GM23338 (cell line): ENCODE results near the gene GRIN2A. TPM values are rescaled to one million over a fixed set of nuclear protein-coding genes. Genes with fewer than 3 reads are reported as not detected.

Experiments used
- ATAC-seq: fragments of 200-7000 bp; cut with Tn5 transposase; 3 replicates; pipeline ENCODE4 v1.9.1; 2020
- DNase-seq: peaks from one replicate; pipeline ENCODE4 v3.0.0-alpha.2; 2015; ENCODE audit warnings: low spot score
- H2AFZ ChIP-seq: fragments of 200-600 bp; sonication (generic); 2 replicates; pipeline ENCODE4 v1.8.0; 2016; ENCODE audit warnings: antibody characterized with exemption, mild to moderate bottlenecking, moderate library complexity
- H3F3A ChIP-seq: fragments of 200-600 bp; sonication (generic); replicated peaks from 2 replicates; pipeline ENCODE4 v1.8.0; 2017; ENCODE audit warnings: antibody characterized with exemption, mixed run types, low read depth
- H3K27ac ChIP-seq: fragments of 200-600 bp; sonication (generic); 2 replicates; pipeline ENCODE4 v1.6.1; 2016; ENCODE audit warnings: low read depth
- H3K27me3 ChIP-seq: fragments of 200-600 bp; sonication (generic); 2 replicates; pipeline ENCODE4 v1.8.0; 2016; ENCODE audit warnings: mild to moderate bottlenecking, mixed run types, moderate library complexity; ENCODE audit not compliant: insufficient read depth
- H3K36me3 ChIP-seq: fragments of 200-600 bp; sonication (generic); 2 replicates; pipeline ENCODE4 v1.8.0; 2016; ENCODE audit warnings: mild to moderate bottlenecking; ENCODE audit not compliant: insufficient read depth
- H3K4me1 ChIP-seq: fragments of 200-600 bp; sonication (generic); 2 replicates; pipeline ENCODE4 v1.8.0; 2016; ENCODE audit warnings: mild to moderate bottlenecking, moderate library complexity; ENCODE audit not compliant: insufficient read depth
- H3K4me2 ChIP-seq: fragments of 200-600 bp; sonication (generic); 2 replicates; pipeline ENCODE4 v1.7.1; 2017; ENCODE audit warnings: mixed run types
- H3K4me3 ChIP-seq: fragments of 200-600 bp; sonication (generic); 2 replicates; pipeline ENCODE4 v1.6.1; 2016; ENCODE audit warnings: mixed run types
- H3K79me2 ChIP-seq: fragments of 200-600 bp; sonication (generic); replicated peaks from 2 replicates; pipeline ENCODE4 v1.8.0; 2017; ENCODE audit warnings: mild to moderate bottlenecking; ENCODE audit not compliant: insufficient read depth
- H3K9me2 ChIP-seq: fragments of 200-600 bp; sonication (generic); 2 replicates; pipeline ENCODE4 v1.8.0; 2017; ENCODE audit not compliant: insufficient read depth
- H4K20me1 ChIP-seq: fragments of 200-600 bp; sonication (generic); replicated peaks from 2 replicates; pipeline ENCODE4 v1.8.0; 2017; ENCODE audit warnings: mild to moderate bottlenecking; ENCODE audit not compliant: insufficient read depth
- H3K27ac Mint-ChIP-seq: 2 replicates; pipeline ENCODE4 v1.8.0; 2020; ENCODE audit warnings: inconsistent platforms, mild to moderate bottlenecking, moderate library complexity, mixed read lengths
- H3K27me3 Mint-ChIP-seq: 3 replicates; pipeline ENCODE4 v1.8.0; 2022; ENCODE audit warnings: low read depth, mild to moderate bottlenecking, moderate library complexity, mixed read lengths, inconsistent platforms; ENCODE audit not compliant: insufficient read depth, poor library complexity
- H3K36me3 Mint-ChIP-seq: 3 replicates; pipeline ENCODE4 v1.8.0; 2021; ENCODE audit warnings: low read depth, mild to moderate bottlenecking, inconsistent platforms, moderate library complexity, mixed read lengths
- H3K4me1 Mint-ChIP-seq: 3 replicates; pipeline ENCODE4 v1.8.0; 2020; ENCODE audit warnings: mild to moderate bottlenecking, inconsistent platforms, mixed read lengths
- H3K4me3 Mint-ChIP-seq: 3 replicates; pipeline ENCODE4 v1.8.0; 2021; ENCODE audit warnings: moderate library complexity, mild to moderate bottlenecking, inconsistent platforms, mixed read lengths
- H3K9me3 Mint-ChIP-seq: 3 replicates; pipeline ENCODE4 v1.8.0; 2020; ENCODE audit warnings: moderate library complexity, mild to moderate bottlenecking, inconsistent platforms, mixed read lengths
- CREB1 ChIP-seq: fragments of 250-450 bp; sonication (Bioruptor Pico); IDR thresholded peaks from 2 replicates; pipeline ENCODE4 v1.5.0; 2020; ENCODE audit warnings: low read depth, mild to moderate bottlenecking, moderate library complexity
- CTCF ChIP-seq, 2 experiments: fragments of 200-600 bp in 1 of 2; sonication (generic) in 1 of 2; conservative IDR thresholded peaks; 2 replicates each; pipeline versions ENCODE4 v1.5.1 to v1.6.1; 2016 to 2017; ENCODE audit warnings: antibody characterized with exemption in 2 of 2, low read depth in 2 of 2, mild to moderate bottlenecking in 2 of 2, moderate library complexity in 1 of 2
- EZH2 ChIP-seq: fragments of 200-600 bp; sonication (generic); IDR thresholded peaks from one replicate; pipeline ENCODE4 v1.8.0; 2017; ENCODE audit warnings: antibody characterized with exemption, mild to moderate bottlenecking, low read depth; ENCODE audit not compliant: unreplicated experiment
- EZH2phosphoT487 ChIP-seq: fragments of 200-600 bp; sonication (generic); IDR thresholded peaks from one replicate; pipeline ENCODE4 v1.8.1; 2018; ENCODE audit warnings: antibody characterized with exemption; ENCODE audit not compliant: unreplicated experiment
- JUNB ChIP-seq: IDR thresholded peaks from one replicate; pipeline ENCODE4 v1.6.1; 2016; ENCODE audit warnings: antibody characterized with exemption; ENCODE audit not compliant: unreplicated experiment
- NANOG ChIP-seq: IDR thresholded peaks from 2 replicates; pipeline ENCODE4 v1.6.1; 2016; ENCODE audit warnings: antibody characterized with exemption, borderline replicate concordance
- POLR2AphosphoS5 ChIP-seq: IDR thresholded peaks from 2 replicates; pipeline ENCODE4 v1.6.1; 2016; ENCODE audit warnings: antibody characterized with exemption, low read depth
- STAT1 ChIP-seq: IDR thresholded peaks from one replicate; pipeline ENCODE4 v1.6.1; 2016; ENCODE audit warnings: antibody characterized with exemption; ENCODE audit not compliant: unreplicated experiment
- ZNF114 ChIP-seq: fragments of 250-450 bp; sonication (Bioruptor Pico); IDR thresholded peaks from 2 replicates; pipeline ENCODE4 v1.5.0; 2020; ENCODE audit warnings: mild to moderate bottlenecking, moderate library complexity
- ZNF331 ChIP-seq: fragments of 250-450 bp; sonication (Bioruptor Pico); IDR thresholded peaks from 2 replicates; pipeline ENCODE4 v1.5.0; 2020; ENCODE audit warnings: low read depth, mild to moderate bottlenecking, moderate library complexity
- polyA plus RNA-seq: library from polyadenylated mRNA; unstranded; fragments of >200 nt; fragmentation: Nextera tagmentation; extraction: Ambion mirVana; gene quantifications from 2 replicates; pipeline ENCODE4 v1.2.1, GENCODE V29; 2016
- total RNA-seq: library from RNA; depleted of rRNA; stranded (reverse); fragments of >200 nt; shearing (Covaris generic); gene quantifications from 2 replicates; pipeline ENCODE4 v1.2.3, GENCODE V29; 2014
- TF ChIP-seq, protein P1 (sequence below): IDR thresholded peaks from one replicate; pipeline ENCODE4 v1.6.1; 2018; ENCODE audit warnings: antibody characterized with exemption; ENCODE audit not compliant: unreplicated experiment

GRIN2A gene
- total and polyA plus RNA-seq, 2 experiments from 2014 or later: 0.89 to 5.1 TPM

GRCh38 chr16:10110552-10110951, 71.7 kb downstream of the GRIN2A start:
- Histone ChIP-seq H4K20me1 (no peaks in the 10 kb centered on the region), H3K36me3 (no peaks in the 10 kb centered on the region), H3K79me2 (no peaks in the 10 kb centered on the region), H3K4me3 (no peak overlapping the region), H3K27me3 (no peaks in the 10 kb centered on the region), H3K4me2 (no peak overlapping the region), H2AFZ (no peak overlapping the region), H3K9me2 (0 out of 2 replicates have a peak, but pooled peaks cover 7% of the 10 kb centered on the region), H3F3A (no peaks in the 10 kb centered on the region), H3K4me1 (no peaks in the 10 kb centered on the region), H3K27ac (no peak overlapping the region)
- Mint-ChIP-seq H3K36me3 (no peaks in the 10 kb centered on the region), H3K4me1 (peaks cover 3% of the 10 kb centered on the region; the same call in 2 of the 3 replicates), H3K27ac (no peak overlapping the region), H3K27me3 (no peaks in the 10 kb centered on the region), H3K9me3 (no peaks in the 10 kb centered on the region; the same call in 1 of the 3 replicates), H3K4me3 (no peak overlapping the region)
- ATAC-seq (no peak), DNase-seq (no peak)
- TF ChIP-seq CREB1 (CRISPR knock-in tag): no peak

DNA sequence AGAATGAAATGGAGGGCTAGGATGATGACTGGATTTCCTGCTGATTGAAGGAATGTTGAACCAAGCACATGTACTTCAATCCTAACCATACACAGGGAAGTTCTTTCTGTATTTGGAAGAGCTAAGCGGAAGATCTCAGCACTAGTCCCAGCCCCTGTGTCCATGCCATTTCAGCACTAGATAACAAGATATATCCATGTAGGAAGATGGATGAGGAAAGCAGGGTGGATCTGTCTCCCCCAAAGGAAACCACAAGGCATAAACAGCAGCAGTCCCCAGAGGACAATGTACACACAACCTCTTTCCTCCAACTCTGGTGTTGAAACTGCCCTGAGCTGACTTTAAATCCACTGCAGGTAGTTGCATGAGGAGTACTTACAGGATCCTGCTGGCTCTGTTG, 75.1 kb downstream of the GRIN2A start:
- H3K9me3 Mint-ChIP-seq: no peaks in the 10 kb centered on the region; the same call in 1 of the 3 replicates
- Histone ChIP-seq H3K79me2 (no peaks in the 10 kb centered on the region), H2AFZ (no peak overlapping the region; the same call in 1 of the 2 replicates), H3K4me2 (no peak overlapping the region), H3K9me2 (0 out of 2 replicates have a peak, but pooled peaks cover 4% of the 10 kb centered on the region), H3F3A (no peaks in the 10 kb centered on the region), H3K4me3 (no peak overlapping the region), H3K27ac (no peak overlapping the region), H3K4me1 (no peaks in the 10 kb centered on the region), H4K20me1 (no peaks in the 10 kb centered on the region), H3K36me3 (no peaks in the 10 kb centered on the region), H3K27me3 (no peaks in the 10 kb centered on the region)
- H3K27ac Mint-ChIP-seq: no peak overlapping the region
- no peak overlapping the region for H3K4me3 Mint-ChIP-seq
- DNase-seq (no peak), ATAC-seq (no peak)
- H3K4me1 Mint-ChIP-seq: peaks cover 3% of the 10 kb centered on the region; the same call in 2 of the 3 replicates
- no peaks in the 10 kb centered on the region for H3K27me3 Mint-ChIP-seq
- no peaks in the 10 kb centered on the region for H3K36me3 Mint-ChIP-seq
- TF ChIP-seq POLR2AphosphoS5: no peak
- TF ChIP-seq NANOG: no peak
- TF ChIP-seq ZNF114 (CRISPR knock-in tag): no peak
- TF ChIP-seq CTCF (conservative IDR thresholded peaks at IDR 0.05; ENCODE audit: low read depth in 2 of 2): no peak
- TF ChIP-seq EZH2phosphoT487: no peak
- TF ChIP-seq JUNB: no peak
- TF ChIP-seq ZNF331 (CRISPR knock-in tag): no peak

- no peak overlapping the region for H3K27ac Mint-ChIP-seq
- no peaks in the 10 kb centered on the region for H3K4me1 ChIP-seq
- peaks cover 2% of the 10 kb centered on the region; the same call in 1 of the 3 replicates for H3K36me3 Mint-ChIP-seq
- no peaks in the 10 kb centered on the region for H3K4me1 Mint-ChIP-seq
- ATAC-seq (no peak), DNase-seq (no peak)
- no peaks in the 10 kb centered on the region for H4K20me1 ChIP-seq
- H3K4me2 ChIP-seq: no peak overlapping the region
- H3K27me3 Mint-ChIP-seq: no peaks in the 10 kb centered on the region
- no peak overlapping the region for H3K4me3 ChIP-seq
- no peaks in the 10 kb centered on the region for H3K79me2 ChIP-seq
- no peak overlapping the region for H3K27ac ChIP-seq
- H3K9me2 ChIP-seq: 0 out of 2 replicates have a peak, but pooled peaks cover 4% of the 10 kb centered on the region
- H3K27me3 ChIP-seq: no peaks in the 10 kb centered on the region
- H3K36me3 ChIP-seq: no peaks in the 10 kb centered on the region
- no peak overlapping the region for H3K4me3 Mint-ChIP-seq
- no peak overlapping the region for H2AFZ ChIP-seq
- peaks cover 3% of the 10 kb centered on the region for H3K9me3 Mint-ChIP-seq
- H3F3A ChIP-seq: no peaks in the 10 kb centered on the region
- TF ChIP-seq JUNB (no peak), POLR2AphosphoS5 (no peak), EZH2 (no peak), CREB1 (CRISPR knock-in tag) (no peak), NANOG (no peak), STAT1 (no peak), ZNF114 (CRISPR knock-in tag) (no peak), EZH2phosphoT487 (no peak)
- TF ChIP-seq, protein P1, sequence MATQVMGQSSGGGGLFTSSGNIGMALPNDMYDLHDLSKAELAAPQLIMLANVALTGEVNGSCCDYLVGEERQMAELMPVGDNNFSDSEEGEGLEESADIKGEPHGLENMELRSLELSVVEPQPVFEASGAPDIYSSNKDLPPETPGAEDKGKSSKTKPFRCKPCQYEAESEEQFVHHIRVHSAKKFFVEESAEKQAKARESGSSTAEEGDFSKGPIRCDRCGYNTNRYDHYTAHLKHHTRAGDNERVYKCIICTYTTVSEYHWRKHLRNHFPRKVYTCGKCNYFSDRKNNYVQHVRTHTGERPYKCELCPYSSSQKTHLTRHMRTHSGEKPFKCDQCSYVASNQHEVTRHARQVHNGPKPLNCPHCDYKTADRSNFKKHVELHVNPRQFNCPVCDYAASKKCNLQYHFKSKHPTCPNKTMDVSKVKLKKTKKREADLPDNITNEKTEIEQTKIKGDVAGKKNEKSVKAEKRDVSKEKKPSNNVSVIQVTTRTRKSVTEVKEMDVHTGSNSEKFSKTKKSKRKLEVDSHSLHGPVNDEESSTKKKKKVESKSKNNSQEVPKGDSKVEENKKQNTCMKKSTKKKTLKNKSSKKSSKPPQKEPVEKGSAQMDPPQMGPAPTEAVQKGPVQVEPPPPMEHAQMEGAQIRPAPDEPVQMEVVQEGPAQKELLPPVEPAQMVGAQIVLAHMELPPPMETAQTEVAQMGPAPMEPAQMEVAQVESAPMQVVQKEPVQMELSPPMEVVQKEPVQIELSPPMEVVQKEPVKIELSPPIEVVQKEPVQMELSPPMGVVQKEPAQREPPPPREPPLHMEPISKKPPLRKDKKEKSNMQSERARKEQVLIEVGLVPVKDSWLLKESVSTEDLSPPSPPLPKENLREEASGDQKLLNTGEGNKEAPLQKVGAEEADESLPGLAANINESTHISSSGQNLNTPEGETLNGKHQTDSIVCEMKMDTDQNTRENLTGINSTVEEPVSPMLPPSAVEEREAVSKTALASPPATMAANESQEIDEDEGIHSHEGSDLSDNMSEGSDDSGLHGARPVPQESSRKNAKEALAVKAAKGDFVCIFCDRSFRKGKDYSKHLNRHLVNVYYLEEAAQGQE: no peak
Observed at GRCh38 chr16:10103700-10104099, 78.5 kb downstream of the GRIN2A start.
